MM.1S (cell line): ENCODE results near the gene IFT20.

Experiments used
- EZH2 ChIP-seq: fragments of 300-600 bp; sonication (generic); optimal IDR thresholded peaks from 2 replicates; pipeline ENCODE3; 2017; ENCODE audit warnings: low read depth, mild to moderate bottlenecking, antibody characterized with exemption, low read length, mixed read lengths
- EZH2phosphoT487 ChIP-seq: fragments of 300-600 bp; sonication (generic); IDR thresholded peaks from 2 replicates; pipeline ENCODE4 v1.6.1; 2018; ENCODE audit warnings: antibody characterized with exemption, low read length
- TF ChIP-seq, protein P1 (sequence below): fragments of 300-600 bp; sonication (generic); IDR thresholded peaks from 2 replicates; pipeline ENCODE4 v1.5.1; 2016; ENCODE audit warnings: antibody characterized with exemption, low read length, mixed read lengths

DNA sequence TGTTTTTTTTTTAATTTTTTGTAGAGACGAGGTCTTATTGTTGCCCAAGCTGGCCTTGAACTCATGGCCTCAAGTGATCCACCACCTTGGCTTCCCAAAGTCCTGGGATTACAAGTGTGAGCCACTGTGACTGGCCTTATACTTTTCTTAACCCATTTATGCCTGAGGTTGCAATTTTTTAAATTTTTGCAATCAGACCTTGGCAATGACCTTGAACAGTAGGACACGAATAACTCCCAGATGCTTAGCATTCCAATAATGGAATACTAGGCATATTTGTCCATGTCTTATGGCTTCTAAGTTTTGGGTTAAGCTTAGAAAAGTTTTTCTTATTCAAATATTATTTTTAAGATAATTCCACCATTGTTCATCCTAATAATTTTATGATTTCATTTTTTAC is 44.6 kb downstream of the IFT20 start:
- TF ChIP-seq, protein P1, sequence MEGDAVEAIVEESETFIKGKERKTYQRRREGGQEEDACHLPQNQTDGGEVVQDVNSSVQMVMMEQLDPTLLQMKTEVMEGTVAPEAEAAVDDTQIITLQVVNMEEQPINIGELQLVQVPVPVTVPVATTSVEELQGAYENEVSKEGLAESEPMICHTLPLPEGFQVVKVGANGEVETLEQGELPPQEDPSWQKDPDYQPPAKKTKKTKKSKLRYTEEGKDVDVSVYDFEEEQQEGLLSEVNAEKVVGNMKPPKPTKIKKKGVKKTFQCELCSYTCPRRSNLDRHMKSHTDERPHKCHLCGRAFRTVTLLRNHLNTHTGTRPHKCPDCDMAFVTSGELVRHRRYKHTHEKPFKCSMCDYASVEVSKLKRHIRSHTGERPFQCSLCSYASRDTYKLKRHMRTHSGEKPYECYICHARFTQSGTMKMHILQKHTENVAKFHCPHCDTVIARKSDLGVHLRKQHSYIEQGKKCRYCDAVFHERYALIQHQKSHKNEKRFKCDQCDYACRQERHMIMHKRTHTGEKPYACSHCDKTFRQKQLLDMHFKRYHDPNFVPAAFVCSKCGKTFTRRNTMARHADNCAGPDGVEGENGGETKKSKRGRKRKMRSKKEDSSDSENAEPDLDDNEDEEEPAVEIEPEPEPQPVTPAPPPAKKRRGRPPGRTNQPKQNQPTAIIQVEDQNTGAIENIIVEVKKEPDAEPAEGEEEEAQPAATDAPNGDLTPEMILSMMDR = no peak
- no peak for TF ChIP-seq EZH2
- no peak for TF ChIP-seq EZH2phosphoT487
